ENCODE results near the gene LRRC36.

DNA sequence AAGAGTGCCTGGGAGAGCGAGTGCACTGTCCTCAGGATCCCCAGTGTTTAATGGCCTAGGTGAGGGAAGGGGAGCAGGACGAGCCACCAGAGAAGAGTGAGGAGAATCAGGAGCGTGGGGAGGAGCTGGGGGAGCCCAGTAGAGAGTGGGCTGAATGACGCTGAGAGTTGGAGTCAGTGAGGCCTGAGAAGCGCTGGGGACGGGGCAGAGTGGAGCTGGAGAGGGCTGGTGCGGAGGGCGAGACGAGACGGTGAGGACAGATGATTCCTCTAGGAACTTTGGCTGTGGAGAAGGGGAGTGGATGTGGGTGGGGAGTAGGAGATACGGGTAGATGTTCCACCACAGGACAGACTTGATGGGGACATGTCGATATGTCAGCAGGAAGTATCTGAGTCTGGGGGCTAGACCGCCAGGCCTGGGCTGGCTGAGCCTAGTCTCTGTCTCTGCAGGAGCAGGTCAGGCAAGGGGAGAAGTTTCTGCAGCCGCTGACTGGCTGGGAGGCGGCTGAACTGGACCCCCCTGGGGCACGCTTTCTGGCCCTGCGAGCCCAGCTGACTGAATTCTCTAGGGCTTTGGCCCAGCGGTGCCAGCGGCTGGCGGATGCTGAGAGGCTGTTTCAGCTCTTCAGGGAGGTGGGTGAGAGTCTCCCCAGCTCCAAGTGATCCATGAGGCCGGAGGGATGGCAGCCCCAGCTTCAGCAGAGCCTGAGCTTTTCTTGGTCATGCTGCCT, 42.6 kb upstream of the LRRC36 start:
- TF ChIP-seq, protein P1, sequence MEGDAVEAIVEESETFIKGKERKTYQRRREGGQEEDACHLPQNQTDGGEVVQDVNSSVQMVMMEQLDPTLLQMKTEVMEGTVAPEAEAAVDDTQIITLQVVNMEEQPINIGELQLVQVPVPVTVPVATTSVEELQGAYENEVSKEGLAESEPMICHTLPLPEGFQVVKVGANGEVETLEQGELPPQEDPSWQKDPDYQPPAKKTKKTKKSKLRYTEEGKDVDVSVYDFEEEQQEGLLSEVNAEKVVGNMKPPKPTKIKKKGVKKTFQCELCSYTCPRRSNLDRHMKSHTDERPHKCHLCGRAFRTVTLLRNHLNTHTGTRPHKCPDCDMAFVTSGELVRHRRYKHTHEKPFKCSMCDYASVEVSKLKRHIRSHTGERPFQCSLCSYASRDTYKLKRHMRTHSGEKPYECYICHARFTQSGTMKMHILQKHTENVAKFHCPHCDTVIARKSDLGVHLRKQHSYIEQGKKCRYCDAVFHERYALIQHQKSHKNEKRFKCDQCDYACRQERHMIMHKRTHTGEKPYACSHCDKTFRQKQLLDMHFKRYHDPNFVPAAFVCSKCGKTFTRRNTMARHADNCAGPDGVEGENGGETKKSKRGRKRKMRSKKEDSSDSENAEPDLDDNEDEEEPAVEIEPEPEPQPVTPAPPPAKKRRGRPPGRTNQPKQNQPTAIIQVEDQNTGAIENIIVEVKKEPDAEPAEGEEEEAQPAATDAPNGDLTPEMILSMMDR (IDR thresholded peaks at IDR 0.05; ENCODE audit: insufficient read depth, low read length, poor library complexity, severe bottlenecking): no peak
- no peak for TF ChIP-seq EZH2phosphoT487 (conservative IDR thresholded peaks at IDR 0.05; ENCODE audit: low read length)

Measured in SU-DHL-6 (cell line).